ENCODE measurements around the gene CDCA7.
"Not testable (repeated sequence)": the region's sequence is repeated elsewhere in the genome, so short reads cannot be mapped to it uniquely, and the experiment has no call there.

Gene CDCA7

DNA sequence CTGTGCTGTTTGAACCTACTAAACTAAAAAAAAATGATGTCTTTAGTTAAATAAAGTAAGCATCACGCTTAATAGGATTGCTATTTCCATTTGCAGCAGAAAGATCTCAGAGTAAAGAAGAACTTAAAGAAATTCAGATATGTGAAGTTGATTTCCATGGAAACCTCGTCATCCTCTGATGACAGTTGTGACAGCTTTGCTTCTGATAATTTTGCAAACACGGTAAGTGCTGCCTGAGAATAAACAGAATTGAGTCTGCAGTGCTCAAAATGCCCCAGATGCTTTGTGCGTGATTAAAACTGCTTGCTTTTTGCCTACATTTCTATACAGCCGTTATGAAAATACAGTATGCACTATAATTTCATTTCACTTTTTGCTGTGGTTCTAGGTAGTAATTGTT is 3.9 kb downstream of the CDCA7 start:
- Histone ChIP-seq H3K36me3 (ENCODE audit: insufficient read depth, low read length) (peaks cover 3% of the 10 kb centered on the region; the same call in 1 of the 2 replicates), H3K4me3 (ENCODE audit: low read depth, low read length) (no peak overlapping the region), H3K4me1 (ENCODE audit: control insufficient read depth, insufficient read depth, low read length, unreplicated experiment) (no peaks in the 10 kb centered on the region), H3K27ac (ENCODE audit: low read depth, low read length) (no peak overlapping the region), H3K79me2 (ENCODE audit: control insufficient read depth, insufficient read depth, low read length, unreplicated experiment) (peaks cover 21% of the 10 kb centered on the region), H2AFZ (ENCODE audit: low read length, unreplicated experiment) (no peak overlapping the region), H3K27me3 (ENCODE audit: insufficient read depth, low read length) (peaks cover 8% of the 10 kb centered on the region)

DNA sequence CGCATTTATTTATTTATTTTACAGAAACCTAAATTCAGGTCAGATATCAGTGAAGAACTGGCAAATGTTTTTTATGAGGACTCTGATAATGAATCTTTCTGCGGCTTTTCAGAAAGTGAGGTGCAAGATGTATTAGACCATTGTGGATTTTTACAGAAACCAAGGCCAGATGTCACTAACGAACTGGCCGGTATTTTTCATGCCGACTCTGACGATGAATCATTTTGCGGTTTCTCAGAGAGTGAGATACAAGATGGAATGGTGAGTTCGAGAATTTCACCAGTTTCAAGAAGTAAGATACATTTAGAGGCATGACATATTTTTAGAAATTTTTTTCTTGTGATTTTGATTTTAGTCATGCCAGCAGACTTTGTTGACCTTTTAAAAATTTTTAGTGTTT is 4.6 kb downstream of the CDCA7 start:
- no peak overlapping the region for H3K27ac ChIP-seq (ENCODE audit: low read depth, low read length)
- peaks cover 21% of the 10 kb centered on the region for H3K79me2 ChIP-seq (ENCODE audit: control insufficient read depth, insufficient read depth, low read length, unreplicated experiment)
- peaks cover 7% of the 10 kb centered on the region for H3K36me3 ChIP-seq (ENCODE audit: insufficient read depth, low read length)
- H2AFZ ChIP-seq (ENCODE audit: low read length, unreplicated experiment), result no peak overlapping the region
- H3K4me3 ChIP-seq (ENCODE audit: low read depth, low read length), result no peak overlapping the region
- H3K4me1 ChIP-seq (ENCODE audit: control insufficient read depth, insufficient read depth, low read length, unreplicated experiment), result no peaks in the 10 kb centered on the region
- peaks cover 1% of the 10 kb centered on the region for H3K27me3 ChIP-seq (ENCODE audit: insufficient read depth, low read length)

DNA sequence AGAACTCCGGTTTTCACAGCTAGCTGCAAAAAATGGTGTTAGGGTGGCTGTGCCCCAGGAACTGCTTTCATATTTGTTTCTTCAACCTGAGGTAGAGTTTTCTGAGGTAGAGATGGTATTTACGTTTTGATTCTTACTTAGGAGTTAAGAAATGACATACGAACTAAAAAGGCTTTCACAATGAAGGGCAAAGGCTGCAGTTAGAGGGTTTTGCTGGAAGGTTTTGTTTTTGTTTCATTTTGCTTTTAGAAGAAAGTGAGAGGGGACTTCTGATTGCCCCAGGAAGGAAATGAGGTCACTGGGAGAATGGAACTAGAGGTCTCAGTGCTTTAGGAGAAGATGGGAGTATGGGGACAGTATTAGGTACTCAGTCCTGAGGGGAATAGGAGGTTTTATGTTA is 15.5 kb downstream of the CDCA7 start:
- Histone ChIP-seq H2AFZ (ENCODE audit: low read length, unreplicated experiment) (peak overlapping the region; percentile 26), H3K27me3 (ENCODE audit: insufficient read depth, low read length) (no peaks in the 10 kb centered on the region), H3K27ac (ENCODE audit: low read depth, low read length) (no peak overlapping the region)

DNA sequence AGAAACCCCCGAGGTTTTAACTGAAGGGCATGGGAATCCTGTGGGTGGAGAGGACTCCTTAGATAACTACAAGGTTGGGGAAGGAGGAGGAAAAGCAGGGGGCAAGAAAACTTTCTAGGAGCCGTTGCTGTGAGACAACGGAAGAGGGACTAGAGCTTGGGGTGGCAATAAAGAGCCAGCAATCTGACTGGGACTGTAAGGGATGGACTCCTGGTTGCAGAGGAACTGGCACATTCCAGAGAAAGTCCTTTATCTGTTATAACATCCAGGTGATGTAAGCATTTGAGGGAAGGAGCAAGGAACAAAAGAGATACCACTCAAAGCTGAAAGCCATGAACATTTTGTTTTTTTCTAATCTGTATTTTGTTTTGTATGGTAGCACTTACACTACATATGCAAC is 16.4 kb downstream of the CDCA7 start:
- Histone ChIP-seq H3K36me3 (ENCODE audit: insufficient read depth, low read length) (0 out of 2 replicates have a peak, but pooled peaks cover 8% of the 10 kb centered on the region), H3K79me2 (ENCODE audit: control insufficient read depth, insufficient read depth, low read length, unreplicated experiment) (no peaks in the 10 kb centered on the region), H3K4me3 (ENCODE audit: low read depth, low read length) (no peak overlapping the region), H3K27ac (ENCODE audit: low read depth, low read length) (no peak overlapping the region), H3K4me1 (ENCODE audit: control insufficient read depth, insufficient read depth, low read length, unreplicated experiment) (no peaks in the 10 kb centered on the region), H2AFZ (ENCODE audit: low read length, unreplicated experiment) (no peak overlapping the region), H3K27me3 (ENCODE audit: insufficient read depth, low read length) (no peaks in the 10 kb centered on the region)

More for the DNA sequence above, 15.5 kb downstream of the CDCA7 start:
- no peaks in the 10 kb centered on the region for H3K4me1 ChIP-seq (ENCODE audit: control insufficient read depth, insufficient read depth, low read length, unreplicated experiment)
- H3K79me2 ChIP-seq (ENCODE audit: control insufficient read depth, insufficient read depth, low read length, unreplicated experiment), result no peaks in the 10 kb centered on the region
- no peak overlapping the region for H3K4me3 ChIP-seq (ENCODE audit: low read depth, low read length)
- 0 out of 2 replicates have a peak, but pooled peaks cover 11% of the 10 kb centered on the region for H3K36me3 ChIP-seq (ENCODE audit: insufficient read depth, low read length)

DNA sequence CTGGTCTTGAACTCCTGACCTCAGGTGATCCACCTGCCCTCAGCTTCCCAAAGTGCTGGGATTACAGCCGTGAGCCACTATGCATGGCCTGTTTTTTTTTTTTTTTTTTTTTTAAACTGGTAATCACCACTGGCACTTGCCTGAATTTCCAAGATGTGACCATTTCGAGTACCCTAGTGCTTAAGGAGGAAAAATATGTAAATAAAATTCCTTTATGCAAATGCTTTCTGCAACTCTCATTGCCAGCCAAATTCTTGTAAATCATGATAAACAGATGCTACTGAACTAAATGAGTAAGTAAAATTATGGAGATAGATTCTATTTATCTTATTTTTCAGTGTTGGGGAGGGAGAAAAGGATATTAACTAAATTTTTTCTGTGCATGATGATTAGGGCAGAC is 18.6 kb downstream of the CDCA7 start:
- Histone ChIP-seq H3K79me2 (ENCODE audit: control insufficient read depth, insufficient read depth, low read length, unreplicated experiment) (no peaks in the 10 kb centered on the region), H3K27ac (ENCODE audit: low read depth, low read length) (no peak overlapping the region), H2AFZ (ENCODE audit: low read length, unreplicated experiment) (no peak overlapping the region), H3K27me3 (ENCODE audit: insufficient read depth, low read length) (no peaks in the 10 kb centered on the region), H3K4me1 (ENCODE audit: control insufficient read depth, insufficient read depth, low read length, unreplicated experiment) (no peaks in the 10 kb centered on the region), H3K36me3 (ENCODE audit: insufficient read depth, low read length) (0 out of 2 replicates have a peak, but pooled peaks cover under 1% of the 10 kb centered on the region), H3K4me3 (ENCODE audit: low read depth, low read length) (no peak overlapping the region)

DNA sequence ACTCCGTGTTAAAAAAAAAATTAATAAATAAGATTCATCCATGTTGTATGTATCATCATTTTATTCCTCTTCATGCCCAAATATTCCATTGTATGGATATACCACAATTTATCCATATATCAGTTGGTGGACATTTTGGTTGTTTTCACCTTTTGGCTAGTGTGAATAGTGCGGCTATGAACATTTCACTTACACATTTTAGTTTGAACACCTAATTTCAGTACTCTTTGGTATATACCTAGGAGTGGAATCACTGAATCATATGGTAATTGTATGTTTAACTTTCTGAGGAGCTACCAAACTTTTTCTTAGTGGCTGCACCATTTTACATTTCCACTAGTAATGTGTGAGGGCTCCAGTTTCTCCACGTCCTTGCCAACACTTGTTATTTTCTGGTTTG is 20.0 kb downstream of the CDCA7 start:
- H3K79me2 ChIP-seq (ENCODE audit: control insufficient read depth, insufficient read depth, low read length, unreplicated experiment), result no peaks in the 10 kb centered on the region
- H3K27ac ChIP-seq (ENCODE audit: low read depth, low read length), result no peak overlapping the region
- no peaks in the 10 kb centered on the region for H3K36me3 ChIP-seq (ENCODE audit: insufficient read depth, low read length)
- no peaks in the 10 kb centered on the region for H3K4me1 ChIP-seq (ENCODE audit: control insufficient read depth, insufficient read depth, low read length, unreplicated experiment)
- H3K4me3 ChIP-seq (ENCODE audit: low read depth, low read length), result no peak overlapping the region
- H2AFZ ChIP-seq (ENCODE audit: low read length, unreplicated experiment), result no peak overlapping the region
- no peaks in the 10 kb centered on the region for H3K27me3 ChIP-seq (ENCODE audit: insufficient read depth, low read length)

DNA sequence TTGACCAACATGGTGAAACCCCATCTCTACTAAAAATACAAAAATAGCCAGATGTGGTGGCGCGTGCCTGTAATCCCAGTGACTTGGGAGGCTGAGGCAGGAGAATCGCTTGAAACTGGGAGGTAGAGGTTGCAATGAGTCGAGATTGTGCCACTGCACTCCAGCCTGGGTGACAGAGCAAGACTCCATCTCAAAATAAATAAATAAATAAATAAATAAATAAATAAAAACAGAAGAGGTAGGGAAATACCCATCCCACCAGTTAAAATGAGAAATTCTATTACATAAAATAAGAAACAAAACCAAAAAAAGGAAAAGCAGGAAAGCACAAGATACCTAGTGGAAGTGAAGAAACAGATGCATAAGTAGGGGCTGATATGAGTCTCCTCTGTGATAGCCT is 30.9 kb downstream of the CDCA7 start:
- H2AFZ ChIP-seq (ENCODE audit: low read length, unreplicated experiment); H3K4me3 ChIP-seq (ENCODE audit: low read depth, low read length); H3K4me1 ChIP-seq (ENCODE audit: control insufficient read depth, insufficient read depth, low read length, unreplicated experiment); H3K36me3 ChIP-seq (ENCODE audit: insufficient read depth, low read length); H3K27me3 ChIP-seq (ENCODE audit: insufficient read depth, low read length); H3K79me2 ChIP-seq (ENCODE audit: control insufficient read depth, insufficient read depth, low read length, unreplicated experiment); H3K27ac ChIP-seq (ENCODE audit: low read depth, low read length): not testable (repeated sequence)

DNA sequence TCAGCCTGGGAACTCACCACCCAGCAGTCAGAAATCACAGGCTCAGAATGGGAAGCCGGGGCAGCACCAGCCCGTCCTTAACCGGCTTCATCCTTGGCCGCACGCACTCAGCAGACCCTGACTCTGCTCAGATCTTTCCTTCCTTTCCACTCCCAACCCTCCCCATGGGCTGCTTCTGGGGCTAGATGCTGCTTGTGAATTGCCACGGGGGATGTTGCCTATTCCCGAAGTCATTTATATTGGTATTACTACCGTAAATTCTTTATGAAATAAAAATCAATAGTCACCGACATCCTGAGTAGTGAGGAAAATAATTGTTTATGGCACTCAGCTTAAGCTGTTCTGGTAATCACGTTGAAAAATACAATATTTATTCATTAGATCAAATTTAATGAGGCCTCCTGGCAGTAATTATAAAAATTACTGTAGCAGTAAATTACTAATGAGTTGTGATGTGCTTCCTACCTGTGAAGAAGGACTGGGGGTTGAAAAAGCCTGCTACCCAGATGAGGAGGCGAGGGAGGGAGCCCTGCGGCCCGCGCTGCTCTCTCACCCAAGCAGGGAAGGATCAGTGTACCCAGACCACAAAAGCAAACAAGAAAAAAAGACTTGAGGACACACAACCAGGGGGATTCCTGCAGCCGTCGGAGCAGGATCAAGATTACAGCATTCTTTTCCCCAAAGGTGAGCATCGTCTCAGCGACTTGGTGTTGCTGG is 31.5 kb downstream of the CDCA7 start:
- no peak overlapping the region for H2AFZ ChIP-seq (ENCODE audit: low read length, unreplicated experiment)
- H3K4me3 ChIP-seq (ENCODE audit: low read depth, low read length), result no peak overlapping the region
- H3K36me3 ChIP-seq (ENCODE audit: insufficient read depth, low read length), result no peaks in the 10 kb centered on the region
- H3K79me2 ChIP-seq (ENCODE audit: control insufficient read depth, insufficient read depth, low read length, unreplicated experiment), result no peaks in the 10 kb centered on the region
- H3K27me3 ChIP-seq (ENCODE audit: insufficient read depth, low read length), result no peaks in the 10 kb centered on the region
- H3K27ac ChIP-seq (ENCODE audit: low read depth, low read length), result no peak overlapping the region
- no peaks in the 10 kb centered on the region for H3K4me1 ChIP-seq (ENCODE audit: control insufficient read depth, insufficient read depth, low read length, unreplicated experiment)

DNA sequence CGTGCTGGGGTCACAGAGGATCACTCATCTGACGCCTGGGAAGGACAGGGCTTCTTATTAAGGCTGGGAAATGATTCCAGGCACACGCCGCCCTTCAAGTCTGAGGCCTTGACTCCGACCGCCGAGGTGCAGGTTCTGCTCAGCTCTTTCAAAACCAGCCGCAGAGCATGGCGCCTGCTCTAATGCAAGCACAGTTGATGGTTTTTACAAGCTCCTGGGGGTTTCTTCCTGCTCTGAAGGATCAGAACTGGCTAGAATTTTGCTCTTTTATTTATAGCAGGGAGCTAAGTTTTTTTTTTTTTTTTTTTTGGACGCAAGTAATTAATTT is 32.0 kb downstream of the CDCA7 start:
- no peak overlapping the region for H2AFZ ChIP-seq (ENCODE audit: low read length, unreplicated experiment)
- H3K36me3 ChIP-seq (ENCODE audit: insufficient read depth, low read length), result no peaks in the 10 kb centered on the region
- H3K4me3 ChIP-seq (ENCODE audit: low read depth, low read length), result no peak overlapping the region
- H3K27me3 ChIP-seq (ENCODE audit: insufficient read depth, low read length), result no peaks in the 10 kb centered on the region
- no peaks in the 10 kb centered on the region for H3K79me2 ChIP-seq (ENCODE audit: control insufficient read depth, insufficient read depth, low read length, unreplicated experiment)
- H3K4me1 ChIP-seq (ENCODE audit: control insufficient read depth, insufficient read depth, low read length, unreplicated experiment), result no peaks in the 10 kb centered on the region
- no peak overlapping the region for H3K27ac ChIP-seq (ENCODE audit: low read depth, low read length)

DNA sequence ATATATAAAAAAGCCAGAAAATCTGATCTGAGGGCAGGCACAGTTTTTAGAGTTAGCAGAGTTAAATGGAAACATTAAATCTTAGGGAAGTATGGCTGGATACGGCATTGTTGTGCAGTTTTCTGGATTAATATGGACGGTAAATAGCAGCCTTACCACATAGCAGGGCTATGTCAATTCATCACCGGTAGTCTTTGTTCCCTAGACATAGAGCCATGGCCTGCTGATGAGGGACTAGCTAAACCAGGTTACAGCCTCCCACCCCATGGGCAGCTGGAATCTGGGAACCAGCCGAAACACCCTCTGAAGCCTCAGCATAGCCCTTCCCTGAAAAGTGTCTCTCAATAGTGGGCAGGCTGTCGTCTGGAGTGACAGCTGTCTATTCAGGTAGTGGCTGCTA is 32.4 kb downstream of the CDCA7 start:
- no peak overlapping the region for H3K4me3 ChIP-seq (ENCODE audit: low read depth, low read length)
- H3K27me3 ChIP-seq (ENCODE audit: insufficient read depth, low read length), result no peaks in the 10 kb centered on the region
- H2AFZ ChIP-seq (ENCODE audit: low read length, unreplicated experiment), result no peak overlapping the region
- no peaks in the 10 kb centered on the region for H3K79me2 ChIP-seq (ENCODE audit: control insufficient read depth, insufficient read depth, low read length, unreplicated experiment)
- H3K27ac ChIP-seq (ENCODE audit: low read depth, low read length), result no peak overlapping the region
- no peaks in the 10 kb centered on the region for H3K4me1 ChIP-seq (ENCODE audit: control insufficient read depth, insufficient read depth, low read length, unreplicated experiment)
- H3K36me3 ChIP-seq (ENCODE audit: insufficient read depth, low read length), result no peaks in the 10 kb centered on the region

DNA sequence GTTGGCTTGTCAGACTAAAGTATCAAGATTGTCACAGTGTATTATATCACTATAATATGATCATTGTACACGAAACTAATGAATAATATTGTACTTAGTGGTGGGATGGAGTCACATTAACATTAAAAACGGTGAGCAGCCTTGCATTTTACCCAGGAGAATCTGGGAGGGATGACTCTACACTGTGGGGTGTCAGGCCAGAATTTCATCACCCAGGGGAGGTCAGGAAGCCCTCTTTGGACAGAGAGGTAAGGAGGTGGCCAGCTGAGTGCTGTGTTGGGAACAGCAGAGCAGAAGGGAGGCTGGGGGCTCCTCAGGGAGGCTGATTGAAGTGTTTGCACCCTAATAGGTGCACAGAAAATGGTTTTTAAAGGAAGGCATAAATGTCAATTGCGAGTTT is 33.0 kb downstream of the CDCA7 start:
- no peak overlapping the region for H2AFZ ChIP-seq (ENCODE audit: low read length, unreplicated experiment)
- no peak overlapping the region for H3K4me3 ChIP-seq (ENCODE audit: low read depth, low read length)
- H3K27ac ChIP-seq (ENCODE audit: low read depth, low read length), result no peak overlapping the region
- no peaks in the 10 kb centered on the region for H3K36me3 ChIP-seq (ENCODE audit: insufficient read depth, low read length)
- H3K4me1 ChIP-seq (ENCODE audit: control insufficient read depth, insufficient read depth, low read length, unreplicated experiment), result no peaks in the 10 kb centered on the region
- H3K79me2 ChIP-seq (ENCODE audit: control insufficient read depth, insufficient read depth, low read length, unreplicated experiment), result no peaks in the 10 kb centered on the region
- no peaks in the 10 kb centered on the region for H3K27me3 ChIP-seq (ENCODE audit: insufficient read depth, low read length)

All from ACC112 (cell line).